Glutamatergic neuron (in vitro differentiated cells): Measurements from ENCODE around the gene FAM50A. TPM values are rescaled to one million over a fixed set of nuclear protein-coding genes. Genes with fewer than 3 reads are reported as not detected.
A peak's percentile ranks its signal among the peaks of the same experiment; 100 is the strongest.

Experiments
- DNase-seq: peaks from one replicate; pipeline ENCODE4 v3.0.0; 2022
- H3K27ac Mint-ChIP-seq: one replicate; pipeline ENCODE4 v1.8.0; 2020; ENCODE audit warnings: mild to moderate bottlenecking, mixed read lengths, inconsistent platforms; ENCODE audit not compliant: unreplicated experiment
- H3K27me3 Mint-ChIP-seq: one replicate; pipeline ENCODE4 v1.8.0; 2020; ENCODE audit warnings: mild to moderate bottlenecking, moderate library complexity, mixed read lengths, inconsistent platforms; ENCODE audit not compliant: unreplicated experiment
- H3K36me3 Mint-ChIP-seq: one replicate; pipeline ENCODE4 v1.8.0; 2020; ENCODE audit warnings: mild to moderate bottlenecking, mixed read lengths, inconsistent platforms; ENCODE audit not compliant: unreplicated experiment
- H3K4me1 Mint-ChIP-seq: one replicate; pipeline ENCODE4 v1.8.0; 2020; ENCODE audit warnings: mild to moderate bottlenecking, low read depth, mixed read lengths, inconsistent platforms; ENCODE audit not compliant: unreplicated experiment
- H3K4me3 Mint-ChIP-seq: one replicate; pipeline ENCODE4 v1.8.0; 2020; ENCODE audit warnings: mild to moderate bottlenecking, mixed read lengths, inconsistent platforms; ENCODE audit not compliant: unreplicated experiment
- H3K9me3 Mint-ChIP-seq: one replicate; pipeline ENCODE4 v1.8.0; 2020; ENCODE audit warnings: mild to moderate bottlenecking, moderate library complexity, mixed read lengths, inconsistent platforms; ENCODE audit not compliant: unreplicated experiment
- CTCF ChIP-seq: fragments of 200-600 bp; sonication (generic); IDR thresholded peaks from one replicate; pipeline ENCODE4 v1.5.0; 2021; ENCODE audit not compliant: partially characterized antibody, unreplicated experiment
- total RNA-seq: library from RNA; stranded (reverse); fragmentation: NEBNext Ultra II Directional; extraction: Animal tissue kit (Norgen Biotek cat#: 25700); gene quantifications from one replicate; pipeline ENCODE4 v1.2.1, GENCODE V29; 2021; ENCODE audit not compliant: unreplicated experiment

FAM50A gene
- total RNA-seq, 1 donor from 2014 or later = 125 TPM

GRCh38 chrX:154460326-154460725, 16.4 kb downstream of the FAM50A start:
- Mint-ChIP-seq H3K4me3 (peak overlapping the region; percentile 86), H3K9me3 (peaks cover 7% of the 10 kb centered on the region), H3K4me1 (peaks cover 4% of the 10 kb centered on the region), H3K36me3 (no peaks in the 10 kb centered on the region), H3K27ac (peak overlapping the region; percentile 55), H3K27me3 (peaks cover 10% of the 10 kb centered on the region)
- TF ChIP-seq CTCF = no peak
- DNase-seq = no peak

GRCh38 chrX:154462396-154462795, 18.5 kb downstream of the FAM50A start:
- no peaks in the 10 kb centered on the region for H3K36me3 Mint-ChIP-seq
- H3K27ac Mint-ChIP-seq = no peak overlapping the region
- no peak for TF ChIP-seq CTCF
- H3K27me3 Mint-ChIP-seq = peaks cover 10% of the 10 kb centered on the region
- H3K9me3 Mint-ChIP-seq = peaks cover 5% of the 10 kb centered on the region
- peaks cover 4% of the 10 kb centered on the region for H3K4me1 Mint-ChIP-seq
- DNase-seq = no peak
- H3K4me3 Mint-ChIP-seq = no peak overlapping the region

- Mint-ChIP-seq H3K36me3 (no peaks in the 10 kb centered on the region), H3K27me3 (peaks cover 8% of the 10 kb centered on the region), H3K9me3 (peaks cover 3% of the 10 kb centered on the region), H3K4me1 (peaks cover 4% of the 10 kb centered on the region), H3K4me3 (no peak overlapping the region), H3K27ac (no peak overlapping the region)
- DNase-seq = no peak
- TF ChIP-seq CTCF = no peak
Measured at GRCh38 chrX:154463611-154464220, 19.8 kb downstream of the FAM50A start.

GRCh38 chrX:154464806-154465365, 20.9 kb downstream of the FAM50A start:
- no peak for TF ChIP-seq CTCF
- Mint-ChIP-seq H3K27ac (no peak overlapping the region), H3K4me1 (peaks cover 4% of the 10 kb centered on the region), H3K9me3 (peaks cover 3% of the 10 kb centered on the region), H3K27me3 (peaks cover 4% of the 10 kb centered on the region), H3K4me3 (no peak overlapping the region), H3K36me3 (no peaks in the 10 kb centered on the region)
- DNase-seq = no peak

GRCh38 chrX:154465601-154466000, 21.7 kb downstream of the FAM50A start:
- Mint-ChIP-seq H3K9me3 (peaks cover 3% of the 10 kb centered on the region), H3K36me3 (no peaks in the 10 kb centered on the region), H3K27ac (no peak overlapping the region), H3K4me1 (peaks cover 4% of the 10 kb centered on the region), H3K27me3 (peaks cover 2% of the 10 kb centered on the region), H3K4me3 (no peak overlapping the region)
- DNase-seq = no peak
- no peak for TF ChIP-seq CTCF
